NT2/D1 (cell line): ENCODE data around the gene IFT57.

Experiments
- SUZ12 ChIP-seq: IDR thresholded peaks from 2 replicates; pipeline ENCODE4 v1.6.1; 2011; ENCODE audit not compliant: insufficient read length, insufficient read depth; ENCODE audit errors: extremely low read depth
- YY1 ChIP-seq: IDR thresholded peaks from 2 replicates; pipeline ENCODE4 v1.6.1; 2011; ENCODE audit not compliant: insufficient read length, insufficient read depth
- ZNF274 ChIP-seq: IDR thresholded peaks from 2 replicates; pipeline ENCODE4 v1.6.1; 2011; ENCODE audit warnings: mild to moderate bottlenecking, low read depth, low read length

GRCh38 chr3:108190346-108190745, 31.9 kb downstream of the IFT57 start:
- no peak for TF ChIP-seq ZNF274
- no peak for TF ChIP-seq YY1
- TF ChIP-seq SUZ12, result no peak
